Small intestine (tissue), 7 donors: ENCODE results near the gene MYO7A. TPM values are rescaled to one million over a fixed set of nuclear protein-coding genes. Genes with fewer than 3 reads are reported as not detected.

Source experiments
- DNase-seq, 2 donors: peaks; one replicate each; pipeline versions ENCODE4 v3.0.0 to v3.0.0-alpha.2; 2013
- FAIRE-seq: peaks from 2 replicates; lab custom pipeline; 2012; peaks lifted over from hg19 to GRCh38; lab: Jason Lieb, UNC
- H3K27ac ChIP-seq, 3 donors: one replicate each; pipeline ENCODE4 v1.5.1; 2013; ENCODE audit warnings: low read length in 2 of 3, mild to moderate bottlenecking in 2 of 3, control low read depth in 1 of 3, inconsistent platforms in 1 of 3, low read depth in 1 of 3, moderate library complexity in 1 of 3
- H3K27me3 ChIP-seq, 3 donors: one replicate each; pipeline ENCODE4 v1.6.1; 2013; ENCODE audit warnings: low read length in 3 of 3, inconsistent platforms in 1 of 3; ENCODE audit not compliant: control insufficient read depth in 3 of 3, insufficient read depth in 3 of 3
- H3K36me3 ChIP-seq, 3 donors: one replicate each; pipeline ENCODE4 v1.6.1; 2013; ENCODE audit warnings: low read length in 3 of 3, inconsistent platforms in 1 of 3, low read depth in 1 of 3, mild to moderate bottlenecking in 1 of 3, moderate library complexity in 1 of 3; ENCODE audit not compliant: control insufficient read depth in 3 of 3, insufficient read depth in 2 of 3
- H3K4me1 ChIP-seq, 3 donors: one replicate each; pipeline ENCODE4 v1.6.1; 2013; ENCODE audit warnings: low read length in 2 of 3, inconsistent platforms in 1 of 3, low read depth in 1 of 3, mild to moderate bottlenecking in 1 of 3, moderate library complexity in 1 of 3; ENCODE audit not compliant: control insufficient read depth in 3 of 3, insufficient read depth in 2 of 3
- H3K4me3 ChIP-seq, 3 donors: one replicate each; pipeline ENCODE4 v1.5.1; 2013; ENCODE audit warnings: low read length in 3 of 3, control low read depth in 1 of 3, inconsistent platforms in 1 of 3, low read depth in 1 of 3, mild to moderate bottlenecking in 1 of 3, moderate library complexity in 1 of 3
- H3K9me3 ChIP-seq, 2 donors: one replicate each; pipeline ENCODE4 v1.6.1; 2013; ENCODE audit warnings: low read depth in 1 of 2, low read length in 1 of 2; ENCODE audit not compliant: control insufficient read depth in 2 of 2, insufficient read depth in 1 of 2
- WGBS, 3 donors: extraction: QIAGEN DNeasy Blood & Tissue Kit; methylation state at CpG; one replicate each; pipeline ENCODE4 v1.1.7; 2013; 5-methylcytosine and 5-hydroxymethylcytosine counted together
- polyA plus RNA-seq, 4 donors: library from polyadenylated mRNA; stranded (reverse) in 3 of 4; unstranded in 1 of 4; fragments of 200-250 nt in 3 of 4; fragments of 120-200 nt in 1 of 4; gene quantifications; one replicate each; pipeline versions ENCODE4 v1.2.1 to v1.2.3, GENCODE V29; 2013
- donor health status: healthy with polysubstance abuse.
- donor health status: control.
- donor health status: control.
- donor health status: Bipolar disorder and iron deficiency.
- donor health status: healthy.

The MYO7A gene
- polyA plus RNA-seq, 4 donors: 1.4 to 74.2 (median 2.2) TPM

- Histone ChIP-seq H3K4me1 (no peaks in the 10 kb centered on the region), H3K9me3 (no peaks in the 10 kb centered on the region), H3K27me3 (no peaks in the 10 kb centered on the region), H3K27ac (no peak overlapping the region), H3K36me3 (peaks cover 0 to under 1% (median 0%) of the 10 kb centered on the region in 3 donors), H3K4me3 (no peak overlapping the region)
- DNase-seq (peak in 1 of 2 donors; percentile 9), FAIRE-seq (no peak)
- WGBS, 3 donors: 78 to 85% (median 80%) methylated on average over 3 of the region's 3 CpGs
Measured at GRCh38 chr11:77233011-77233410, 105.0 kb downstream of the MYO7A start.

- Histone ChIP-seq H3K4me3 (no peak overlapping the region), H3K36me3 (no peaks in the 10 kb centered on the region), H3K27me3 (no peaks in the 10 kb centered on the region), H3K9me3 (no peaks in the 10 kb centered on the region), H3K4me1 (no peaks in the 10 kb centered on the region), H3K27ac (no peak overlapping the region)
- FAIRE-seq (no peak), DNase-seq (no peak)
Measured at GRCh38 chr11:77236901-77237300, 108.9 kb downstream of the MYO7A start.

GRCh38 chr11:77244277-77245027, 116.4 kb downstream of the MYO7A start:
- no peaks in the 10 kb centered on the region for H3K9me3 ChIP-seq
- H3K36me3 ChIP-seq: no peaks in the 10 kb centered on the region
- DNase-seq: no peak
- 90 to 95% (median 94%) methylated on average over 7 of the region's 7 CpGs for WGBS, 3 donors
- peaks cover 0 to 3% (median 2%) of the 10 kb centered on the region in 3 donors for H3K4me1 ChIP-seq
- no peak overlapping the region for H3K27ac ChIP-seq
- H3K27me3 ChIP-seq: no peaks in the 10 kb centered on the region
- no peak for FAIRE-seq
- no peak overlapping the region for H3K4me3 ChIP-seq

GRCh38 chr11:77249427-77249826, 121.4 kb downstream of the MYO7A start:
- FAIRE-seq: no peak

GRCh38 chr11:77250881-77251640, 123.0 kb downstream of the MYO7A start:
- no peak for FAIRE-seq
- WGBS, 3 donors: 97 to 100% (median 97%) methylated on average over 1 of the region's 1 CpG
- peak in 1 of 2 donors; percentile 10 for DNase-seq
- no peak overlapping the region for H3K4me3 ChIP-seq
- no peaks in the 10 kb centered on the region for H3K27me3 ChIP-seq
- peaks cover 0 to 3% (median 0%) of the 10 kb centered on the region in 3 donors for H3K4me1 ChIP-seq
- H3K9me3 ChIP-seq: no peaks in the 10 kb centered on the region
- no peak overlapping the region for H3K27ac ChIP-seq
- H3K36me3 ChIP-seq: no peaks in the 10 kb centered on the region

More at GRCh38 chr11:77249427-77249826, 121.4 kb downstream of the MYO7A start:
- no peak overlapping the region for H3K4me3 ChIP-seq
- H3K9me3 ChIP-seq: no peaks in the 10 kb centered on the region
- no peak for DNase-seq
- WGBS, 3 donors: 78 to 91% (median 90%) methylated on average over 3 of the region's 3 CpGs
- H3K36me3 ChIP-seq: no peaks in the 10 kb centered on the region
- no peak overlapping the region for H3K27ac ChIP-seq
- H3K4me1 ChIP-seq: peaks cover 0 to 3% (median 0%) of the 10 kb centered on the region in 3 donors
- no peaks in the 10 kb centered on the region for H3K27me3 ChIP-seq

GRCh38 chr11:77252555-77253270, 124.7 kb downstream of the MYO7A start:
- H3K9me3 ChIP-seq: no peaks in the 10 kb centered on the region
- no peak overlapping the region for H3K4me3 ChIP-seq
- peaks cover 0 to 3% (median 0%) of the 10 kb centered on the region in 3 donors for H3K4me1 ChIP-seq
- FAIRE-seq (no peak), DNase-seq (peak in 1 of 2 donors; percentile 89)
- H3K27ac ChIP-seq: peak overlapping the region in 1 of 3 donors; percentile 21
- no peaks in the 10 kb centered on the region for H3K27me3 ChIP-seq
- WGBS, 3 donors: 49 to 81% (median 63%) methylated on average over 3 of the region's 3 CpGs
- no peaks in the 10 kb centered on the region for H3K36me3 ChIP-seq

GRCh38 chr11:77253690-77254089, 125.6 kb downstream of the MYO7A start:
- peaks cover 0 to 3% (median 0%) of the 10 kb centered on the region in 3 donors for H3K4me1 ChIP-seq
- H3K9me3 ChIP-seq: no peaks in the 10 kb centered on the region
- H3K4me3 ChIP-seq: no peak overlapping the region
- no peaks in the 10 kb centered on the region for H3K27me3 ChIP-seq
- WGBS, 3 donors: 86 to 94% (median 87%) methylated on average over 1 of the region's 1 CpG
- H3K36me3 ChIP-seq: no peaks in the 10 kb centered on the region
- no peak for DNase-seq
- no peak overlapping the region for H3K27ac ChIP-seq
- no peak for FAIRE-seq

- DNase-seq: no peak
- H3K27ac ChIP-seq: no peak overlapping the region
- no peaks in the 10 kb centered on the region for H3K4me1 ChIP-seq
- no peaks in the 10 kb centered on the region for H3K27me3 ChIP-seq
- peaks cover 0 to 11% of the 10 kb centered on the region in 2 donors for H3K9me3 ChIP-seq
- H3K36me3 ChIP-seq: no peaks in the 10 kb centered on the region
- FAIRE-seq: no peak
- WGBS, 3 donors: 74 to 95% (median 94%) methylated on average over 2 of the region's 2 CpGs
- no peak overlapping the region for H3K4me3 ChIP-seq
Measured at GRCh38 chr11:77259641-77260040, 131.6 kb downstream of the MYO7A start.
